ENCODE measurements around the gene SRGAP1. TPM values are rescaled to one million over a fixed set of nuclear protein-coding genes. Genes with fewer than 3 reads are reported as not detected.
"Not testable (repeated sequence)": the region's sequence is repeated elsewhere in the genome, so short reads cannot be mapped to it uniquely, and the experiment has no call there.

The SRGAP1 gene
- total RNA-seq, 1 donor from 2014 or later = 2.0 TPM

DNA sequence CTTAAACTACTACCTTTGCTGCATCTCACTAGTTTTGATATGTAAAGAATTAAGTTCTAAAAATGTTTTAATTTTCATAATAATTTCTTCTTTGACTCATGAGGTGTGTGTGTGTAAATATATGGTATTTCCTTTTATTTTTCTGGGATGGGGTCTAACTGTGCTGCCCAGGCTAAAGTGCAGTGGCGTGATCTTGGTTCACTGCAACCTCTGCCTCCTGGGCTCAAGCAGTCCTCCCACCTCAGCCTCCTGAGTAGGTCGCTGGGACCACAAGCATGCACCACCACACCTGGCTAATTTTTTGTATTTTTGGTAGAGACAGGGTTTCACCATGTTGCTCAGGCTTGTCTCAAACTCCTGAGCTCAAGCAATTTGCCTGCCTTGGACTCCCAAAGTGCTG, 15.4 kb downstream of the SRGAP1 start:
- intact Hi-C loops (cut with DNase I); DNase-seq; ATAC-seq (ENCODE audit: poor library complexity): not testable (repeated sequence)

DNA sequence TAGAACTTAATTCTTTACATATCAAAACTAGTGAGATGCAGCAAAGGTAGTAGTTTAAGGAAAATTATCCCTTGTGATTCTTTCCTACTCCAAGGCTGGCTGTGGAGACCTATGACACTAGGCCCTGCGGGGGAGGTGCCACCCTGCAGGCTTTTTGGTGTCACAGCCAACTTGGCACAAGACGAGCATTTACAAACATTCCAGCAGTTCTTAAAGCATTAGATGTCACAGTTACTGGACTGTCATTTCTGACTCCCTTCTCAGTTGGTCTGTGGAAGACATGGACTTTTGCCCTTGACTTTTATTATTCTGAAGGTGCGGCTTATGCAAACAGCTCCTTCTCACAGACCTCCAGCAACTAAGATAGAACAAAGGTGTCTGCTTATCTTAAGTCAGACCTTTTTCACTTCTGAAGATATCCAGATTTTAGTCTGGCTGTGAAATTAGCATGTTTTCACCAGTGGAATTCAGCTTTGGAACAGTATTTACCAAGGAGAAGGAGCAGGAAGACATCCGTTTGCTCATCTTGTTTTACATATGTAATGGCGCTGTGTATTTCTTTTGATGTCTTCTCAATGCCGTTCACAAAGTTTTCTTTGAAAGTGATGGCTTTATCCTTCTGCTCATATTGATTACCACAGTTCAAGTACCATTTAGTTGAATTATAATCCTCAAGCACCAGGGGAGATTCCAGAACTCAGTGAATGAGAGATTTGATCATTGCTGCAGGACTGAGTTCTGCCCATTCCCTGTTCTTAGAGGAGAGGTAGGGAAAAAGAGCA, 17.9 kb downstream of the SRGAP1 start:
- no peak for DNase-seq
- intact Hi-C loops (cut with DNase I) = no loop called here
- ATAC-seq (ENCODE audit: poor library complexity) = peak; percentile 92

DNA sequence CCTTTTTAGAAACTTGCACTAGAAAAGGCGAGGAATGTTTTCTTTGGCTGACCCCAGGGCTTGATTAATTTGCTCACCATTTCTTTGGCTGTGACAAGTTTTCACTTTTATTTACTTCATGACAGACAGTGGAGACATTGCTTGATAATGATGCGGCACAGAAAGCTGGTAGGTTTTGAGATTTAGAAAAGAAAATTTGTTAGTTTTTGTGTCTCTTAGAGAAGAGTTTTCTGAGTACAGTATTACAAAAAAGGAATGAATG, 18.4 kb downstream of the SRGAP1 start:
- DNase-seq (no peak), ATAC-seq (ENCODE audit: poor library complexity) (no peak)
- intact Hi-C loops (cut with DNase I) = no loop called here

DNA sequence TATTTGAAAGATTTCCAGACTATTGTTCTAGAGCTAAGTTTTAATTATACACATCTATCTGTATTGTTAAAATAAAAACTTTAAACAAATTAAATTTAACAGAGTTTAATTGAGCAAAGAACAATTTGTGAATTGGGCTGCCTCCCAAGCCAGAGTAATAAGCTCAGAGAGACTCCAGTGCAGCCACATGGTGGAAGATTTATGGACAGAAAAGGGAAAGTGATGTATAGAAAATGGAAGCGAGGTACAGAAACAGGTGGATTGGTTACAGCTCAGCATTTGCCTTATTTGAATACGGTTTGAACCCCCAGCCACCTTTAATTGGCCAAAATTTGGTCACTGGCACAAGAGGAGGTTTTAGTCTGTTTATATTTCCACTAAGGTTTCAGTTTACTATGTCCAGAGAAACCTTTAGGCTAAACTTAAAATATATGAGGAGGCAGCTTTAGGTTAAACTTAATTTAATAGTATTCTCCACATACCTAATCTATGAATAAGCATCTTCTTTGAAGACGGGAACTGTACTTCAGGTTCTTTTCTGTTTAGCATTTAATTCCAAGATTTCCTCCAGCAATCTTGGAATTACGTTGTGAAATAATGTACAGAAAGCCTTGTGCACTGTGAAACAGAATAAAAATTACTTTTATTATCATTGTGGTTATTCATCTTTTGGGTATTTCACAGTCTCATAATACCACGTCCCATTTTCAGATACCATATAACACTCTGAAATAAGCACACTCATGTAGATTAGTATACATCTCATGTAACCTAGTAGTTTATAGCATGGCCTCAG, 19.4 kb downstream of the SRGAP1 start:
- DNase-seq (no peak), ATAC-seq (ENCODE audit: poor library complexity) (no peak)
- intact Hi-C loops (cut with DNase I) = no loop called here

DNA sequence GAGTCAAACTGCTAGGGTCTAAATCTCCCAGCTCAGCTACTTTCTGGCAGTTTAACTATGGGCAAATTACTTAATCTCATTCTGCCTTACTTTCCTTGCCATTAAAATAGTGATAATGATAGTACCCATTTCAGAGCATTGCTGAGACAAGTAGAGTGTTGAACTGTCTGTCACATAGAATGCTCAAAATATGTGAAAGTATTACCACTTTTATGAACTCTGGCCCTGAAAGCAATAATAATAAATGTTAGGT, 19.9 kb downstream of the SRGAP1 start:
- DNase-seq (no peak), ATAC-seq (ENCODE audit: poor library complexity) (no peak)
- intact Hi-C loops (cut with DNase I) = no loop called here

DNA sequence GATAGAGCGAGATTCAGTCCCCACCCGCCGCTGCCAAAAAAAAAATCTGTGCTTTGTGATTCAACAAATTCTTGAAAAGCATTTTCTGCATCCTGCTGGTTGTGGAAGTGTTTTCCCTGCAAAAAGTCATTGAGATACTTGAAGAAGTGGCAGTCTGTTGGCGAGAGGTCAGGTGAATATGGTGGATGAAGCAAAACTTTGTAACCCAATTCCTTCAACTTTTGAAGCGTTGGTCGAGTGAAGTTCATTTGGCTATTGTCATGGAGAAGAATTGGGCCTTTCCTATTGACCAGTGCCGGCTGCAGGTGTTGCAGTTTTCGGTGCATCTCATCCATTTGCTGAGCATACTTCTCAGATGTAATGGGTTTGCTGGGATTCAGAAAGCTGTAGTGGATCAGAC, 20.9 kb downstream of the SRGAP1 start:
- intact Hi-C loops (cut with DNase I) = no loop called here
- no peak for DNase-seq
- ATAC-seq (ENCODE audit: poor library complexity) = no peak

DNA sequence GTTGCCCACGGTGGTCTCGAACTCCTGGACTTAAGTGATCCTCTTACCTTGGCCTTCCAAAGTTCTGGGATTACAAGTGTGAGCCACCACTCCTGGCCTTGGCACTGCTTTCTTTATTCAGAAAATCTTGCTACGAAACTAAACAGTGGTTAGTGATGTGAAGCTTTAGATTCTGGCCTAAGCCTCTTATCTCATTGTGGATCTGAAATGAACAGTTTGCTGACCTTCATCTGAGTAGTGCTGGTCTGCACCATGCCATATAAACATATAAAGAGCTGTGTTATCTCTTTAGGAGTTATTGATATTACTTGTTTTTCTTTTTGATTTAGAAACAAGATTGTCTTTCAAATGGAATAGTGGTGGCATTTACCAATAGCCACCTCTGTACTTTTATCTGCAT, 22.6 kb downstream of the SRGAP1 start:
- ATAC-seq (ENCODE audit: poor library complexity) (no peak), DNase-seq (no peak)
- intact Hi-C loops (cut with DNase I) = no loop called here

DNA sequence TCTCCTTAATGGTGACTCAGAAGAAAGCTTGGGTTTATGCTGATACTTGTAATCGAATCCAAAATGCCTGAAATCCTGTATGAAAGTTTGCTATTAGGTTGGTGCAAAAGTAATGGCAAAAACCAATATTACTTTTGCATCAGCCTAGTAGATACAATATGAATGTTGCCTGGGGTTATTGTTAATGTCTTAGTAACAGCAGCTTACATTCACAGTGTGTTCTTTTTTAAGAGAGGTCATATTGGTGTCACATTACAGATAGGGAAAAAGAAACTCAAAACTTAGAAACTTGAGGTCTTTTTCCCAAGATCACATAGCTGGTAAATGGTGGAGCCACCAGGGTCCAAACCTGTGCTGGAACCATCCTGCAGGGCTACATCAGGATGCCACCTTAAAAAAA, 25.2 kb downstream of the SRGAP1 start:
- ATAC-seq (ENCODE audit: poor library complexity) (no peak), DNase-seq (no peak)
- intact Hi-C loops (cut with DNase I) = no loop called here

DNA sequence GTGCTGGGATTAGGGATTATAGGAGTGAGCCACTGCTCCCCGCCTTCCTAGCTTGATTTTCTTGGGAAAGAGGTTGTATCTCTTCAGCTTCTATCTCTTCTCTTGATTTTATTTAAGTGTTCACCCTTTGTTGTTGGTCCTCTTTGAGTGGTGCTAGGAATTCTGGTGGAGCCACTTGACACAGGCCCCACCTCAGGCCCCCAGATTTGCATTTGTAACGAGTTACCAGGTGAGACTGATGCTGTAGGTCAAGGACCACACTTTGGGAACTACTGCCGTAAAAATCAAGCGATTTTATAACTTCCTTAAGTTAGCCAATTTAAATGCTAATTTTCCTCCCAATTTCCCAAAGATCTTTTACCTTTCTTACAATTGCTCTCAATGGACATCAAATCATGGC, 26.3 kb downstream of the SRGAP1 start:
- intact Hi-C loops (cut with DNase I) = no loop called here

DNA sequence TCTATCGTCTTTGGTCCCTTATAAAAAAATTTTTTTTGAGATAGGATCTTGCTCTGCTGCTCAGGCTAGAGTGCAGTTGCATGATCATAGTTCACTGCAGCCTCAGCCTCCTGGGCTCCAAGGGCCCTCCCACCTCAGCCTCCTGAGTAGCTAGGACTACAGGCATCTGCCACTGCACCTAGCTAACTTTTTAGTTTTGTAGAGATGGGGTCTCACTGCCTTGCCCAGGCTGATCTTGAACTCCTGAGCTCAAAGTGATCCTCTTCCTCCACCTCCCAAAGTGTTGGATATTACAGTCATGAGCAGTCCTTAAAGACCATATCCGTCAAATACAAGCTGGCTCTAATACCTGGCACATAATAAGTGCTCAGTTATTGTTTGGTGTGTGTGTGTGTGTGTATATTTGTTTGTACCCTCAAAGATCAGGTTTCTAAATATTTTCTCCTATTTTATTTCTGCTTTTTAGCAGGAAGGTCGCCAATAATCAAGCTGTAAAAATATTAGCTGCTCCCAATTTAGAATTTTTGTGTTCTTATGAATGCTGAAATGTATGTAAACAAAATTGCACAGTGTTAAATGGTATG, 30.5 kb downstream of the SRGAP1 start:
- ATAC-seq (ENCODE audit: poor library complexity) = no peak
- intact Hi-C loops (cut with DNase I) = no loop called here
- no peak for DNase-seq

More for the DNA sequence above, 26.3 kb downstream of the SRGAP1 start:
- ATAC-seq (ENCODE audit: poor library complexity) = no peak
- no peak for DNase-seq

DNA sequence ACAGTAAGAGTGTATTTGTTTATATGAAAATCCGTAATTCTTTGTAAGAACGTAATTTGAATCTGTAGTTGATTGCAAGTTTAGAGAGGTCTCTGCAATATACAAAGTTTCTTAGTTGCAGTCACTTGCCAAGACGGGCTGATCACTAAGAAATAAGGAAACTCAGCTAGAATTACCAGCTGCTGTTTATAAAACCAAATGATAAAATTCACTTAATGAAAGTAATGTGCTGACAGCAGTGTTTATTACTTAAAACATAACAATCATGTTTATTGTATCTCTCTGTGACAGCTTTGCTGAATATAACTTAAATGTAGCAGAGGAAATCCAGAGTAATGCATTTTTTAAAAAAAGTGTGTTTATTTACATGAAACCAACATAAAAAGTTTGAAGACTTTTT, 31.2 kb downstream of the SRGAP1 start:
- intact Hi-C loops (cut with DNase I) = no loop called here
- DNase-seq = no peak
- no peak for ATAC-seq (ENCODE audit: poor library complexity)

DNA sequence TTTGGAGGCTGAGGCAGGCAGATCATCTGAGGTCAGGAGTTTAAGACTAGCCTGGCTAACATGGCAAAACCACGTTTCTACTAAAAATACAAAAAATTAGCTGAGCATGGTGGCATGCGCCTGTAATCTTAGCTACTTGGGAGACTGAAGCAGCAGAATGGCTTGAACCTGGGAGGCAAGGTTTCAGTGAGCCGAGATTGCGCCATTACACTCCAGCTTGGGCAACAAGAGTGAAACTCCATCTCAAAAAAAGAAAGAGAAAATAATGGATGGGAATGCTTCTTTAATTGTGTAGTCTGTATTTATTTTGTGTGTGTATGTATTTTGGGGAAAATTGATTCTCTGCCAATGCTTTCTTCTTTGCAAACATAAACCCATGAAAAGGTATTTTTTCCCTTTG, 32.5 kb downstream of the SRGAP1 start:
- ATAC-seq (ENCODE audit: poor library complexity) (no peak), DNase-seq (no peak)
- intact Hi-C loops (cut with DNase I) = no loop called here

DNA sequence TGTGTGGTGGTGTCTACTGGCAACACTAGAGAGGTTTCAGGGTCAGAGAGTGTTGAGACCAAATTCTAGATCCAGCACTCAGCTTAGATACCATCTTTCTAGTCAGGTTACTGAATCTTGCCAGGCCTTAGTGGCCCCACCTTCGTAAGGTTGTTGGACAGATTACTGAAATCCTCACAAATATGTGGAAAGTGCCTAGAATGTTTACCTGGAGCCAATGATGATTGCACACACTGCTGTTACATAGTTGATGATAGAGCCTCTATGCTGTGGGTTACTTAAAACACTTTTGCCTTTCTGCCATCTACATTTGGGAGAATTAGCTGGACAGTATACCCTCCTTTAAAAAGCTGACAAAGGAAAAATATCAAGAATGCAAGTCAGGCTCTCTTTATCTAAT, 33.2 kb downstream of the SRGAP1 start:
- ATAC-seq (ENCODE audit: poor library complexity) (no peak), DNase-seq (no peak)
- intact Hi-C loops (cut with DNase I) = no loop called here

DNA sequence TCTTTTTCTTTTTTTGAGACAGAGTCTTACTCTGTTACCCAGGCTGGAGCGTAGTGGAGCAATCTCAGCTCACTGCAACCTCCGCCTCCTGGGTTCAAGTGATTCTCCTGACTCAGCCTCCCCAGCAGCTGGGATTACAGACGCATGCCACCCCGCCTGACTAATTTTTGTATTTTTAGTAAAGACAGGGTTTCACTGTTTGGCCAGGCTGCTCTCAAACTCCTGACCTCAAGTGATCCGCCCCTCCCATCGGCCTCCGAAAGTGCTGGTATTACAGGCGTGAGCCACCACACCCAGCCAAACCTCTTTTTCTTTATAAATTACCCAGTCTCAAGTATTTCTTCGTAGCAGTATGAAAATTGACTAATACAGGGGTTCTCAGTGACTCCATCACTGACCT, 35.7 kb downstream of the SRGAP1 start:
- intact Hi-C loops (cut with DNase I); DNase-seq; ATAC-seq (ENCODE audit: poor library complexity): not testable (repeated sequence)

DNA sequence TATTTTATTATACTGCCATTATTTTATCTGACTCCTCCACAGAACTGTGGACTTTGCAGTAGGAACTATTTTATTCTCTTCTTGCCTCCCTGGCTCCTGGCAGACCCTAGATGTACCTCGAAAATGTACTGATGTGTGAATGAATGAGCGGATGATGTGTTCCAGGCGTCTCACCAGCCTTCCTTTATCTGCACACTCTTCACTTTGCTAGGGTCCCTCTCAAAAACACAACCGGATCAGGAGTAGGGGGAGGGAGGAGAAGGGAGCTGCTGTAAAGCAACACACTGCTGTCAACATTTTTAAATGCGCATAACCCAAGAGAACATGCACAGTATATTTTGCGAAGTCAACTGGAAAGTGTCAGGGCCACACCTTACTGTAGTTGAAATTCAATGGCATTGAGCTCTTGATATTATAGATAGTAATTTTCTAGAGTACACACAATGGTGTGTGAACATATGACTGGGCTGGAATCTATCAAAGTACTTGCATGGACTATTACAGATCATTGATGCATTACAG, 36.3 kb downstream of the SRGAP1 start:
- ATAC-seq (ENCODE audit: poor library complexity) (no peak), DNase-seq (no peak)
- intact Hi-C loops (cut with DNase I) = no loop called here

DNA sequence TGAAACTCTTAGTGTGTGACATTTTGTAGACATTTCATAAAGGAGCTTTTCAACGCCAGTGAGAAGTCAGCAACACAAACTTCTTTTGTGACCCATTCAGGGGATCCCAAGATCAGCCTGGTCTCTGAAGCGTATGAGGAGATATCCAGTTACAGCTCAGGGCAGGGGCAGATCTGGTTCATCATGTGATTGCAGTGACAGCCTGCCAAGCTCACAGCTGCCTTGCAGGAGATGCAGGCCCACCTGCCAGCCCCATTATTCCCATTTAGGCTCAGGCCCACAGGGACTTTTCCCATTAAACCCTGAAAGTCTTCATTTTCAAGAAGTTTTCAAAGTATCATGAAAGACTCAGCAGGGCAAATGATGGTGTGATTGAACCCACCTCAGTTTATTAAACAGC, 38.3 kb downstream of the SRGAP1 start:
- intact Hi-C loops (cut with DNase I) = no loop called here
- ATAC-seq (ENCODE audit: poor library complexity) = peak; percentile 62
- no peak for DNase-seq

DNA sequence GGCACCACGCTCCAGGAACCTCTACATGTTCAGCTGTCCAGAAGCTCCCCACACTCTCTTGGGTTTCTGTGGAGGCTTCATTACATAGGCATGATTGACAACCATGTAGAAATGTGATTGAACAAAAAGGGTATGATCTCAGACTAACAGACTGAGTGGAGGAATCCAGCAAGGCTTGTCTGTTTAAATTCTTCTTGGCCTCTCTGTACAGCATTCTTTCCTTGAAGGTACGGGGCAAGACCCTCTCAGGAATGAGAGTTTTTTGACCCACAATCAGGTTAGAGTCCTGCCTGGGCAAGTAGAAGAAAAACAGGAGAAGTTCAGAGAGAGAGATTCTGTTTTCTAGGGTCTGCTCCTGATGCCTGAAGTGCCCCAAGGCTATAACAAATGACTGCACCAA, 40.9 kb downstream of the SRGAP1 start:
- ATAC-seq (ENCODE audit: poor library complexity) = no peak
- no peak for DNase-seq
- intact Hi-C loops (cut with DNase I) = no loop called here

DNA sequence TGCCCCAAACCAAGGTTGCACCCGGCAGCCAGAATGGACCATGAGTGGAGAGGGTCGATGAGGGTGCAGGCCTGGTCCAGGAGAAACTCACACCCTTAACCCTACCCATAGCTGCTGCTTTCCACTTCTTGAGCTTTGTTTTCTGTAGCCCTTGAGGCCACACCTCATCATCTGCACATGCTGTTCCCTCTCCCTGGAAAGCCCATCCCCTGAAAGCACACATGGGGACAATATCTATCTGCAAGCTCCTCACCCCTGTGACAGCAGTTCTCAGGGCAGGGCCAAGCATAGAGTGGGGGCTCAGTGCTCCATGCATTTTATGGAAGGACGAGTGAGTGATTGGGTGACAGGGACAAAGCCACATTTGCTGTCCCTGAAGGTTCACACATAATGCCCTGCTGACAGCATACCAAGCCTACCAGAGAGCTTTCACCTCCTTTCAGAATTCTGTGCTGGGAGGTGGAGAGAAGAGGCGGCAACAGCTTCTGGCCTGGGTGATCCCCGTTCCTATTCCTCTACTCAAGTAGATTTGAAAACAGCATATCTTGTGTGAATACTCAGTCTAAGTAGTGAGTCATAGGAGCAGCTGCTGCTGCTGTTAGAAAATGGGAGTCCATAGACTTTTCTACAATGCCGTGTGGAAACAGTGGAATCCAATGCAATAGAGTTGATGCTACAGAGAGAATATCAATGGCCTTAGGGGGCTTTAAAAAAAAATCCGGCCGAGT, 44.6 kb downstream of the SRGAP1 start:
- intact Hi-C loops (cut with DNase I) = no loop called here
- ATAC-seq (ENCODE audit: poor library complexity) (peak; percentile 38), DNase-seq (no peak)

DNA sequence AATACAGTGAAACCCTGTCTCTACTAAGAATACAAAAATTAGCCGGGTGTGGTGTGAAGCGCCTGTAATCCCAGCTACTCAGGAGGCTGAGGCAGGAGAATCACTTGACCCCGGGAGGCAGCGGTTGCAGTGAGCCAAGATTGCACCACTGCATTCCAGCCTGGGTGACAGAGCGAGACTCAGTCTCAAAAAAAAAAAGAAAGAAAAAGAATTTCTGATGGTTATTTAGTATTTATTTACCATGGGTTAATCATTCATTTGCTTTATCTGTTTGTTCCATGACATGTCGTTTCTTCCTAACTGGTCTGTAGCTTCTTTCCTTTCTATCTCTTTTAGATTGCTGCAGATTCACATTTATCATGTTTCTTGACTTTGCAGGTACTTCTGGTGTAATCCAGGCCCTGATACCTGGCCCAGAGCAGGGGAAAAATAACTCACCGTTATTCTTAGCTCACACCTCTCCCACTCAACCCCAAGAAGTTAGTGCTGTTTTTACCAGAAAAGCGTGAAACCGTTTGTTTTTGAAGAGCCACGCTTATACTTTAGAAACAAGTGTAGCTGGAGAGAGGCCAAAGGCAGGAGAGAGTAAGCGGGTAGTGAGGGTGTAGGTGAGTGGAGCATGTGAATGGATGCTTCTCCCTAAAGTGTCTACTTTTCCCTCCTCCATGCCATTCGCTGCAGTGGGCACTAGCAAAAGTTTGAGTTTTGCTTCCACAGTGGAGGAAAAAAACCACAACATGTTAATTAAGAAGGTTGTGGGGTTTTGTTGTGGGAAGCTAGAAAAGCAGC, 45.4 kb downstream of the SRGAP1 start:
- intact Hi-C loops (cut with DNase I) = no loop called here
- no peak for ATAC-seq (ENCODE audit: poor library complexity)

More for the DNA sequence above, 45.4 kb downstream of the SRGAP1 start:
- no peak for DNase-seq
